Hepatocyte (in vitro differentiated cells): ENCODE data around the gene CNOT6. TPM values are rescaled to one million over a fixed set of nuclear protein-coding genes. Genes with fewer than 3 reads are reported as not detected.

Experiments used
- DNase-seq: peaks from one replicate; pipeline ENCODE4 v3.0.0-alpha.2; 2016; ENCODE audit warnings: low spot score
- H2AFZ ChIP-seq: fragments of 200-600 bp; sonication (generic); 2 replicates; pipeline ENCODE4 v1.6.0; 2016; ENCODE audit warnings: antibody characterized with exemption, mild to moderate bottlenecking
- H3K27ac ChIP-seq: fragments of 200-600 bp; sonication (generic); 2 replicates; pipeline ENCODE4 v1.5.1; 2016; ENCODE audit warnings: mild to moderate bottlenecking
- H3K27me3 ChIP-seq: fragments of 200-600 bp; sonication (generic); 2 replicates; pipeline ENCODE4 v1.6.1; 2016
- H3K36me3 ChIP-seq: fragments of 200-600 bp; sonication (generic); replicated peaks from 2 replicates; pipeline ENCODE4 v1.5.1; 2016; ENCODE audit warnings: low read depth; ENCODE audit not compliant: insufficient read depth
- H3K4me1 ChIP-seq: fragments of 200-600 bp; sonication (generic); 2 replicates; pipeline ENCODE4 v1.5.1; 2016; ENCODE audit warnings: mild to moderate bottlenecking, moderate library complexity; ENCODE audit not compliant: insufficient read depth
- H3K4me2 ChIP-seq: fragments of 200-600 bp; sonication (generic); 2 replicates; pipeline ENCODE4 v1.6.0; 2016
- H3K4me3 ChIP-seq: fragments of 200-600 bp; sonication (generic); 2 replicates; pipeline ENCODE4 v1.5.1; 2016; ENCODE audit warnings: mild to moderate bottlenecking
- H3K79me2 ChIP-seq: fragments of 200-600 bp; sonication (generic); 2 replicates; pipeline ENCODE4 v1.6.0; 2017; ENCODE audit warnings: mild to moderate bottlenecking
- H3K9me2 ChIP-seq: fragments of 200-600 bp; sonication (generic); replicated peaks from 2 replicates; pipeline ENCODE4 v1.6.0; 2017; ENCODE audit warnings: mild to moderate bottlenecking; ENCODE audit not compliant: insufficient read depth
- H3K9me3 ChIP-seq: fragments of 200-600 bp; sonication (generic); 2 replicates; pipeline ENCODE4 v1.5.1; 2016; ENCODE audit warnings: low read depth, mild to moderate bottlenecking
- H4K20me1 ChIP-seq: fragments of 200-600 bp; sonication (generic); 2 replicates; pipeline ENCODE4 v1.6.0; 2016; ENCODE audit warnings: mild to moderate bottlenecking; ENCODE audit not compliant: insufficient read depth, poor library complexity, severe bottlenecking
- CTCF ChIP-seq: fragments of 200-600 bp; sonication (generic); IDR thresholded peaks from 2 replicates; pipeline ENCODE4 v1.5.1; 2016; ENCODE audit warnings: antibody characterized with exemption, mild to moderate bottlenecking; ENCODE audit not compliant: poor library complexity
- EZH2 ChIP-seq: fragments of 200-600 bp; sonication (generic); IDR thresholded peaks from 2 replicates; pipeline ENCODE4 v1.6.1; 2016; ENCODE audit warnings: antibody characterized with exemption, mild to moderate bottlenecking, borderline replicate concordance
- EZH2phosphoT487 ChIP-seq: fragments of 200-600 bp; sonication (generic); IDR thresholded peaks from one replicate; pipeline ENCODE4 v1.6.1; 2018; ENCODE audit warnings: antibody characterized with exemption, mild to moderate bottlenecking, low read depth, moderate library complexity; ENCODE audit not compliant: unreplicated experiment, severe bottlenecking
- WGBS: methylation state at CpG from one replicate; pipeline ENCODE4 v1.1.6; 2016; ENCODE audit warnings: low lambda C conversion rate; ENCODE audit errors: missing lambda C conversion rate; 5-methylcytosine and 5-hydroxymethylcytosine counted together
- polyA plus RNA-seq: library from polyadenylated mRNA; unstranded; fragments of >200 nt; fragmentation: Nextera tagmentation; extraction: Ambion mirVana; gene quantifications from 2 replicates; pipeline ENCODE4 v1.2.1, GENCODE V29; 2016
- total RNA-seq: library from RNA; depleted of rRNA; stranded (reverse); fragments of >200 nt; gene quantifications from 2 replicates; pipeline ENCODE4 v1.2.3, GENCODE V29; 2014

The CNOT6 gene
- total and polyA plus RNA-seq, 2 experiments from 2014 or later = 12.0 to 24.1 TPM

- Histone ChIP-seq H3K4me2 (no peak overlapping the region), H3K4me3 (no peak overlapping the region)
- 94% methylated on average over 11 of the region's 11 CpGs for WGBS
These were observed 119.6 kb downstream of the CNOT6 start for GRCh38 chr5:180613814-180614188.

GRCh38 chr5:180618487-180618828 lies 124.3 kb downstream of the CNOT6 start:
- Histone ChIP-seq H4K20me1 (no peaks in the 10 kb centered on the region), H3K4me1 (no peaks in the 10 kb centered on the region), H3K27me3 (peaks cover 13% of the 10 kb centered on the region), H3K9me2 (no peaks in the 10 kb centered on the region), H3K4me3 (peak overlapping the region; percentile 72), H3K9me3 (no peaks in the 10 kb centered on the region), H3K36me3 (no peaks in the 10 kb centered on the region), H3K27ac (no peak overlapping the region), H3K4me2 (peak overlapping the region; percentile 97), H3K79me2 (no peaks in the 10 kb centered on the region), H2AFZ (peak overlapping the region; percentile 68)
- TF ChIP-seq EZH2phosphoT487 = no peak
- no peak for TF ChIP-seq EZH2
- TF ChIP-seq CTCF = no peak
- 15% methylated on average over 15 of the region's 15 CpGs for WGBS
- DNase-seq = no peak

More at GRCh38 chr5:180613814-180614188, 119.6 kb downstream of the CNOT6 start:
- no peak for DNase-seq
- Histone ChIP-seq H4K20me1 (no peaks in the 10 kb centered on the region), H3K4me1 (no peaks in the 10 kb centered on the region), H3K27ac (no peak overlapping the region), H3K36me3 (no peaks in the 10 kb centered on the region), H3K27me3 (peaks cover 7% of the 10 kb centered on the region), H3K79me2 (no peaks in the 10 kb centered on the region), H2AFZ (no peak overlapping the region), H3K9me2 (no peaks in the 10 kb centered on the region), H3K9me3 (no peaks in the 10 kb centered on the region)
- TF ChIP-seq CTCF (no peak), EZH2 (no peak), EZH2phosphoT487 (no peak)

GRCh38 chr5:180618829-180619562 lies 124.8 kb downstream of the CNOT6 start:
- H3K4me2 ChIP-seq = peak overlapping the region; percentile 97
- H3K79me2 ChIP-seq = no peaks in the 10 kb centered on the region
- 4% methylated on average over 41 of the region's 90 CpGs for WGBS
- H3K9me3 ChIP-seq = no peaks in the 10 kb centered on the region
- no peak overlapping the region for H3K27ac ChIP-seq
- DNase-seq = peak; percentile 71
- no peaks in the 10 kb centered on the region for H3K36me3 ChIP-seq
- no peaks in the 10 kb centered on the region for H3K9me2 ChIP-seq
- peaks cover 13% of the 10 kb centered on the region for H3K27me3 ChIP-seq
- H3K4me3 ChIP-seq = peak overlapping the region; percentile 72
- TF ChIP-seq EZH2phosphoT487 (no peak), EZH2 (no peak), CTCF (peak; percentile 48)
- H2AFZ ChIP-seq = peak overlapping the region; percentile 68
- H3K4me1 ChIP-seq = no peaks in the 10 kb centered on the region
- H4K20me1 ChIP-seq = no peaks in the 10 kb centered on the region
